Panc1 (cell line): ENCODE measurements around the gene CROCC2. TPM values are rescaled to one million over a fixed set of nuclear protein-coding genes. Genes with fewer than 3 reads are reported as not detected.

ENCODE experiments used
- ATAC-seq: fragments of 200-7000 bp; cut with Tn5 transposase; 2 replicates; pipeline ENCODE4 v1.9.1; 2020; ENCODE audit warnings: mild to moderate bottlenecking, moderate library complexity
- BruUV-seq: library from RNA; stranded (reverse); fragments of 400-500 nt; replicated peaks from 2 replicates; lab custom pipeline; 2021; lab: Mats Ljungman, UMichigan
- CTCF ChIA-PET: fragments of 300-600 bp; sonication (Branson Sonifier 250); formaldehyde crosslinking; loops from one replicate; lab custom pipeline; 2022; ENCODE audit warnings: antibody characterized with exemption; lab: Charles Lee
- POLR2A ChIA-PET: fragments of 300-600 bp; sonication (Branson Sonifier 250); formaldehyde crosslinking; loops from one replicate; lab custom pipeline; 2022; ENCODE audit warnings: antibody characterized with exemption; lab: Charles Lee
- DNase-seq: peaks from one replicate; pipeline ENCODE4 v3.0.0-alpha.2; 2010; ENCODE audit warnings: low read depth, low spot score
- H3K27ac ChIP-seq: 2 replicates; pipeline ENCODE4 v1.5.1; 2011; ENCODE audit warnings: mild to moderate bottlenecking, low read length, inconsistent platforms
- H3K27me3 ChIP-seq: fragments of 200-500 bp; sonication (Bioruptor generic); 2 replicates; pipeline ENCODE4 v1.6.0; 2014; ENCODE audit warnings: low read length, inconsistent platforms; ENCODE audit not compliant: control insufficient read depth, insufficient read depth
- H3K36me3 ChIP-seq: fragments of 200-500 bp; sonication (Bioruptor generic); 2 replicates; pipeline ENCODE4 v1.5.1; 2014; ENCODE audit warnings: inconsistent platforms, mild to moderate bottlenecking, low read length, moderate library complexity; ENCODE audit not compliant: control insufficient read depth, insufficient read depth
- H3K4me1 ChIP-seq: 2 replicates; pipeline ENCODE4 v1.5.1; 2011; ENCODE audit warnings: inconsistent platforms, mild to moderate bottlenecking, low read length, moderate library complexity; ENCODE audit not compliant: control insufficient read depth, insufficient read depth
- H3K4me3 ChIP-seq, 2 experiments: 2 replicates each; pipeline ENCODE4 v1.5.1; 2011 to 2012; ENCODE audit warnings: low read depth in 2 of 2, low read length in 2 of 2, mild to moderate bottlenecking in 2 of 2, inconsistent platforms in 1 of 2, moderate library complexity in 1 of 2
- H3K9me3 ChIP-seq: fragments of 200-500 bp; sonication (Bioruptor generic); 2 replicates; pipeline ENCODE4 v1.5.1; 2014; ENCODE audit warnings: low read depth, mild to moderate bottlenecking, inconsistent platforms, low read length, moderate library complexity; ENCODE audit not compliant: control insufficient read depth, insufficient read depth
- CTCF ChIP-seq: fragments of 450-650 bp; IDR thresholded peaks from 2 replicates; pipeline ENCODE4 v1.5.1; 2017; ENCODE audit warnings: mild to moderate bottlenecking
- POLR2AphosphoS5 ChIP-seq: IDR thresholded peaks from 2 replicates; pipeline ENCODE4 v1.6.1; 2012; ENCODE audit warnings: mild to moderate bottlenecking, low read depth, low read length, moderate library complexity
- SIN3A ChIP-seq: IDR thresholded peaks from 2 replicates; pipeline ENCODE4 v1.6.1; 2012; ENCODE audit warnings: low read depth, mild to moderate bottlenecking, low read length, moderate library complexity, borderline replicate concordance; ENCODE audit not compliant: insufficient read depth
- TCF7L2 ChIP-seq: IDR thresholded peaks from 2 replicates; pipeline ENCODE4 v1.6.1; 2011; ENCODE audit warnings: mild to moderate bottlenecking, low read depth, low read length, inconsistent platforms
- in situ Hi-C: cut with HindIII; loops from 2 replicates; pipeline ENCODE4 v1.10.0; 2016; ENCODE audit warnings: low sequenced_read_pairs, low pct_unique_long_range_greater_than_20kb
- intact Hi-C: fragments of 100-400 bp; cut with micrococcal nuclease; formaldehyde crosslinking; loops from one replicate; pipeline ENCODE4 v1.10.0; 2022; ENCODE audit not compliant: unreplicated experiment
- total RNA-seq: library from RNA; stranded (reverse); gene quantifications from one replicate; pipeline ENCODE4 v1.2.1, GENCODE V29; 2021; ENCODE audit not compliant: unreplicated experiment
- TF ChIP-seq, protein P1 (sequence below), 2 experiments: IDR thresholded peaks; 2 replicates each; pipeline ENCODE4 v1.6.1; 2011 to 2012; ENCODE audit warnings: low read depth in 2 of 2, control low read depth in 1 of 2, low read length in 1 of 2, mild to moderate bottlenecking in 1 of 2, moderate library complexity in 1 of 2; ENCODE audit not compliant: insufficient read depth in 1 of 2

CROCC2 gene
- total RNA-seq, 1 experiment from 2014 or later, result 0.23 TPM

DNA sequence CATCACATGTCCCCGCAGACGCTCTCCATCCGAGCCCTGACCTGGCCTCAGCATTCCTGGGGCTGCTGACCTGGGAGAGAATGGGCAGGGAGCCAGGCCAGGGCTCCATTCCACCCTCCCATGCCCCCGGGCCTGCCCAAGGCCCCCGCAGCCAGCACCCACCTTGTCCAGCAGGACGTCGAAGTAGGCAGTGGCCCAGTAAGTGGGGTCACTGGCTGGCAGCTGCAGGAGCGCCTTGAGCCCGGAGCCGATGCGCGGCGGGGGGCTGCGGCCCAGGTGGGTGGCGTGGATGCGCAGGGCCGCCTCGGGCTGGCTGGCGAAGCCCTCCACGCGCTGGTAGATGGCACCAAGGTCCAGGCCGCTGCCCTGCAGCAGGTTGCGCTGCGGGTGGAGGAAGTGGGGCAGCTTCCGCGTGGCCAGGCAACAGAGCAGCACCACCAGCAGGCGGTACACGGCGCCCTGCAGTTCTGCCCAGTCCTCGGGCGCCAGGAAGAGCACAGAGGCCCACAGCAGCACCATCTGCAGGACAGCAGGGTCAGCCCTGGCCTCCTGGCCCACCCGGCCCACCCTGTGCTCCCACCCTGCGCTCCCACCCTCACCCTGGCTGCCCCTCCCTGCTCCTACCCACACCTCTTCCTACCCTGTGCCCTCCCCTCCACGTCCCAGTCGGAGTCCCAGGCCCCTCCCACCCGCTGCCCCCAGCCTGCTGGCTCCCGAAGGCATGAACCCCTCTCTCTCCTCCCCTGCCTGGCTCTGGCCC, 17.8 kb upstream of the CROCC2 start:
- in situ Hi-C loops, result no loop called here
- Histone ChIP-seq H3K27ac (no peak overlapping the region), H3K9me3 (no peaks in the 10 kb centered on the region), H3K27me3 (no peaks in the 10 kb centered on the region), H3K4me3 (no peak overlapping the region), H3K4me1 (no peaks in the 10 kb centered on the region; the same call in 1 of the 2 replicates), H3K36me3 (no peaks in the 10 kb centered on the region)
- intact Hi-C loops, result no loop called here
- BruUV-seq, result no TSS peak
- DNase-seq (no peak), ATAC-seq (no peak)
- no peak for TF ChIP-seq SIN3A
- CTCF ChIA-PET, result interaction anchor here (0.6 to 0.8 kb wide), 2 partner anchors 39 to 306 kb away, joined by 4 to 7 read pairs; no protein-coding TSS in a partner anchor
- POLR2A ChIA-PET, result no interaction called here

GRCh38 chr2:240888890-240889573, 17.1 kb upstream of the CROCC2 start:
- ChIA-PET POLR2A (no interaction called here), CTCF (interaction anchor here (0.6 to 1.2 kb wide), 3 partner anchors 38 to 306 kb away, joined by 3 to 7 read pairs (median 4); no protein-coding TSS in a partner anchor)
- Histone ChIP-seq H3K27me3 (no peaks in the 10 kb centered on the region), H3K36me3 (no peaks in the 10 kb centered on the region), H3K9me3 (no peaks in the 10 kb centered on the region), H3K27ac (no peak overlapping the region), H3K4me3 (no peak overlapping the region), H3K4me1 (peaks cover 5% of the 10 kb centered on the region)
- no TSS peak for BruUV-seq
- intact Hi-C loops, result no loop called here
- DNase-seq (no peak), ATAC-seq (no peak)
- in situ Hi-C loops, result no loop called here
- TF ChIP-seq SIN3A, result no peak
- TF ChIP-seq POLR2AphosphoS5, result no peak
- no peak for TF ChIP-seq TCF7L2
- no peak for TF ChIP-seq CTCF
- TF ChIP-seq, protein P1, sequence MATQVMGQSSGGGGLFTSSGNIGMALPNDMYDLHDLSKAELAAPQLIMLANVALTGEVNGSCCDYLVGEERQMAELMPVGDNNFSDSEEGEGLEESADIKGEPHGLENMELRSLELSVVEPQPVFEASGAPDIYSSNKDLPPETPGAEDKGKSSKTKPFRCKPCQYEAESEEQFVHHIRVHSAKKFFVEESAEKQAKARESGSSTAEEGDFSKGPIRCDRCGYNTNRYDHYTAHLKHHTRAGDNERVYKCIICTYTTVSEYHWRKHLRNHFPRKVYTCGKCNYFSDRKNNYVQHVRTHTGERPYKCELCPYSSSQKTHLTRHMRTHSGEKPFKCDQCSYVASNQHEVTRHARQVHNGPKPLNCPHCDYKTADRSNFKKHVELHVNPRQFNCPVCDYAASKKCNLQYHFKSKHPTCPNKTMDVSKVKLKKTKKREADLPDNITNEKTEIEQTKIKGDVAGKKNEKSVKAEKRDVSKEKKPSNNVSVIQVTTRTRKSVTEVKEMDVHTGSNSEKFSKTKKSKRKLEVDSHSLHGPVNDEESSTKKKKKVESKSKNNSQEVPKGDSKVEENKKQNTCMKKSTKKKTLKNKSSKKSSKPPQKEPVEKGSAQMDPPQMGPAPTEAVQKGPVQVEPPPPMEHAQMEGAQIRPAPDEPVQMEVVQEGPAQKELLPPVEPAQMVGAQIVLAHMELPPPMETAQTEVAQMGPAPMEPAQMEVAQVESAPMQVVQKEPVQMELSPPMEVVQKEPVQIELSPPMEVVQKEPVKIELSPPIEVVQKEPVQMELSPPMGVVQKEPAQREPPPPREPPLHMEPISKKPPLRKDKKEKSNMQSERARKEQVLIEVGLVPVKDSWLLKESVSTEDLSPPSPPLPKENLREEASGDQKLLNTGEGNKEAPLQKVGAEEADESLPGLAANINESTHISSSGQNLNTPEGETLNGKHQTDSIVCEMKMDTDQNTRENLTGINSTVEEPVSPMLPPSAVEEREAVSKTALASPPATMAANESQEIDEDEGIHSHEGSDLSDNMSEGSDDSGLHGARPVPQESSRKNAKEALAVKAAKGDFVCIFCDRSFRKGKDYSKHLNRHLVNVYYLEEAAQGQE (IDR thresholded peaks at IDR 0.05; ENCODE audit: insufficient read depth in 1 of 2, low read depth in 2 of 2, low read length in 1 of 2), result no peak
